T-helper 1 cell treated with Interleukin-12 subunit alpha and Interleukin-12 subunit beta and Interleukin-4 antibody, amounts not matched to agents 30 μg/mL and 1 μg/mL, for 36 hours (primary cell): ENCODE measurements around the gene LUC7L3.

Experiments
- H3K27ac Mint-ChIP-seq: one replicate; pipeline ENCODE4 v1.8.0; 2021; ENCODE audit warnings: mild to moderate bottlenecking, mixed read lengths
- H3K27me3 Mint-ChIP-seq: one replicate; pipeline ENCODE4 v1.8.0; 2021; ENCODE audit warnings: low read depth, mixed read lengths
- H3K36me3 Mint-ChIP-seq: one replicate; pipeline ENCODE4 v1.8.0; 2021; ENCODE audit warnings: low read depth, mixed read lengths
- H3K4me1 Mint-ChIP-seq: one replicate; pipeline ENCODE4 v1.8.0; 2021; ENCODE audit warnings: low read depth, mixed read lengths
- H3K4me3 Mint-ChIP-seq: one replicate; pipeline ENCODE4 v1.8.0; 2021; ENCODE audit warnings: mild to moderate bottlenecking, moderate library complexity, mixed read lengths
- H3K9me3 Mint-ChIP-seq: one replicate; pipeline ENCODE4 v1.8.0; 2021; ENCODE audit warnings: mixed read lengths

LUC7L3 gene

DNA sequence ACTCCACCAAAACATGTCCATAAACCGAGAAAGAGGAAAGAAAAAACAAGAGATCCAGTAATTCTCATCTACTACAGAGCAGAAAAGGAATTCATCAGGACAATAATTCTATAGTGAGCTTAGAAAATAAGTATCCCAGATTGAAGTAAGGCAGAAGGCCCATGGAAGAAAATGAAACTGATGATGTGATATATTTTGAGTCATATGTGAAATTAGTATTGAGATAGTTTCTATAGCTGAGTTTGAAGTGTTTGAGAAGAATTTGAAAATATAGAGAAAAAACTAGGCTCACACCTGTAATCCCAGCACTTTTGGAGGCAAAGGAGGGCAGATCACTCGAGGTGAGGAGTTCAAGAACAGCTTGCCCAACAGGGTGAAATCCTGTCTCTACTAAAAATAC lies 19.7 kb downstream of the LUC7L3 start:
- Mint-ChIP-seq H3K4me1 (peaks cover 25% of the 10 kb centered on the region), H3K4me3 (no peak overlapping the region), H3K9me3 (no peaks in the 10 kb centered on the region), H3K36me3 (peaks cover 42% of the 10 kb centered on the region), H3K27me3 (no peaks in the 10 kb centered on the region), H3K27ac (no peak overlapping the region)

DNA sequence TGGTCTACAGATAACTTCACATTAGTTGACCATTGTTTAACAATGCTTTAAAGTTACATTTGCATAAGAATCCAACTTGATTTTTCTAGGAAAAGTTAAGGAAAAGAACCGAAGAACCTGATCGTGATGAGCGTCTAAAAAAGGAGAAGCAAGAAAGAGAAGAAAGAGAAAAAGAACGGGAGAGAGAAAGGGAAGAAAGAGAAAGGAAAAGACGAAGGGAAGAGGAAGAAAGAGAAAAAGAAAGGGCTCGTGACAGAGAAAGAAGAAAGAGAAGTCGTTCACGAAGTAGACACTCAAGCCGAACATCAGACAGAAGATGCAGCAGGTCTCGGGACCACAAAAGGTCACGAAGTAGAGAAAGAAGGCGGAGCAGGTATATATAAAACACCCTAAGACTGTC lies 26.2 kb downstream of the LUC7L3 start:
- Mint-ChIP-seq H3K9me3 (no peaks in the 10 kb centered on the region), H3K36me3 (peaks cover 64% of the 10 kb centered on the region), H3K27ac (no peak overlapping the region), H3K4me1 (peaks cover 9% of the 10 kb centered on the region), H3K27me3 (no peaks in the 10 kb centered on the region), H3K4me3 (no peak overlapping the region)

- Mint-ChIP-seq H3K4me1 (peaks cover 5% of the 10 kb centered on the region), H3K27me3 (no peaks in the 10 kb centered on the region), H3K4me3 (no peak overlapping the region), H3K9me3 (no peaks in the 10 kb centered on the region), H3K27ac (no peak overlapping the region), H3K36me3 (peaks cover 55% of the 10 kb centered on the region)
Observed at GRCh38 chr17:50749245-50749644, 29.8 kb downstream of the LUC7L3 start.

GRCh38 chr17:50754521-50754920 lies 35.1 kb downstream of the LUC7L3 start:
- peaks cover 33% of the 10 kb centered on the region for H3K36me3 Mint-ChIP-seq
- H3K27ac Mint-ChIP-seq = no peak overlapping the region
- no peak overlapping the region for H3K4me3 Mint-ChIP-seq
- H3K27me3 Mint-ChIP-seq = no peaks in the 10 kb centered on the region
- H3K4me1 Mint-ChIP-seq = no peaks in the 10 kb centered on the region
- H3K9me3 Mint-ChIP-seq = no peaks in the 10 kb centered on the region

DNA sequence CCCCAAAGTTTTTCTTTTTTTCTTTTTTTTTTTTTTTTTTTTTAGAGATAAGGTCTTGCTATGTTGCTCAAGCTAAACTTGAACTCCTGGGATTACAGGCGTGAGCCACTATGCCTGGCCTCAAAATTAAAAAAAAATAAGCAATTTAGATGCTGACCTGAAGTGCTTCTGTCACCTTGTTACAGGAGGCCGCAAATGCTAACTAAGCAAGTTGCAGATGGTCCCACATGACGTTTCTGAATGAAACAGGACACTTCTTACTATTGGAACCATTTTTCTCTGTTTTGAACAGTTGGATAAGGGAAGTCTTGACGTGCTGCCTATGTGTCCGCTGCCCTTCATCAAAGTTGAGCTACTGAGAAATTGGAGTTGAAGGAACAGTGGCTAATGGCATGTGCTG lies 39.1 kb downstream of the LUC7L3 start:
- no peak overlapping the region for H3K27ac Mint-ChIP-seq
- peaks cover 10% of the 10 kb centered on the region for H3K27me3 Mint-ChIP-seq
- peaks cover 15% of the 10 kb centered on the region for H3K36me3 Mint-ChIP-seq

GRCh38 chr17:50758989-50759544 lies 39.7 kb downstream of the LUC7L3 start:
- no peak overlapping the region for H3K4me3 Mint-ChIP-seq
- peaks cover 4% of the 10 kb centered on the region for H3K4me1 Mint-ChIP-seq
- peaks cover 12% of the 10 kb centered on the region for H3K27me3 Mint-ChIP-seq
- H3K9me3 Mint-ChIP-seq = no peaks in the 10 kb centered on the region
- peaks cover 11% of the 10 kb centered on the region for H3K36me3 Mint-ChIP-seq
- H3K27ac Mint-ChIP-seq = no peak overlapping the region

More for the DNA sequence above, 39.1 kb downstream of the LUC7L3 start:
- H3K9me3 Mint-ChIP-seq = no peaks in the 10 kb centered on the region
- no peak overlapping the region for H3K4me3 Mint-ChIP-seq
- peaks cover 3% of the 10 kb centered on the region for H3K4me1 Mint-ChIP-seq

- H3K36me3 Mint-ChIP-seq = no peaks in the 10 kb centered on the region
- H3K27ac Mint-ChIP-seq = no peak overlapping the region
- H3K4me3 Mint-ChIP-seq = no peak overlapping the region
- H3K9me3 Mint-ChIP-seq = no peaks in the 10 kb centered on the region
- H3K4me1 Mint-ChIP-seq = peaks cover 6% of the 10 kb centered on the region
- H3K27me3 Mint-ChIP-seq = peaks cover 25% of the 10 kb centered on the region
Observed at GRCh38 chr17:50762177-50762576, 42.8 kb downstream of the LUC7L3 start.

DNA sequence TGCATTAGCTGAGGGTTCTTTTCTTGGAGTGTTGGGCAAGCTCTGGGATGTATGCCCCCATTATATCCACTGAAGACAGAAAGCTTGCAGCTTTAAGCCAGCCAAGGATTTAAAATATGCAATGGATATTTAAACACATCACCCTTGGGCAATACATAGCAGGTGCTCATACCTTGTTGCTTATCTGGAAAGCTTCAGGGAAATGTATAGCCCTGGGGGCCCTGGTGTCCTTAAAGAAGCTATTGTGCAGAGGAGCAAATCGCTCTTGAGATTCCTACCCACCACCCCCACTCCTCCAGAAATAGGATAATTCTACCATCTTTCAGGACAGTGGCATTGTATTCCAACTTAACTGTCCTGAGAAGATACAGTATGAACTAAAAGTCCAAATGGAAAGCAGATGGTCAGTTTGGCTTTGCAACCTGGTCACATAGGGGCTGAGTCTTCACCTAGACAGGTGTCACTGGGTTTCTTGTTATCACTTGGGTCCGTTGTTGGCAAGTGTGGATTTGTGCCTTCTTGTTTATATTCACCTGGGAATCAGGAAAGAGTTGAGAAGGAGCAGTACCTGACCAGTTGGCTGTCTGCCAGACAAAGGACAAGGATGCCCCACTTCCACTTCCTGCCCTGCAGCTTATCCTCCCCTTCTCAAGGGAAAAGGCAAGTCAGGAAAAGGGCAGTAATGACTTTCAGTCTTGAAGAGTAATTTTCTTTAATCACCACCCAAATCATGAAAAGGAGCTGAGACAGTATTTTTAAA lies 44.5 kb downstream of the LUC7L3 start:
- Mint-ChIP-seq H3K4me1 (peaks cover 7% of the 10 kb centered on the region), H3K9me3 (no peaks in the 10 kb centered on the region), H3K27me3 (peaks cover 28% of the 10 kb centered on the region), H3K4me3 (no peak overlapping the region), H3K27ac (no peak overlapping the region), H3K36me3 (no peaks in the 10 kb centered on the region)

GRCh38 chr17:50764734-50765149 lies 45.3 kb downstream of the LUC7L3 start:
- Mint-ChIP-seq H3K9me3 (no peaks in the 10 kb centered on the region), H3K27ac (no peak overlapping the region)

GRCh38 chr17:50765454-50766221 lies 46.2 kb downstream of the LUC7L3 start:
- Mint-ChIP-seq H3K27me3 (peaks cover 28% of the 10 kb centered on the region), H3K9me3 (no peaks in the 10 kb centered on the region), H3K27ac (no peak overlapping the region), H3K36me3 (no peaks in the 10 kb centered on the region), H3K4me1 (peaks cover 7% of the 10 kb centered on the region), H3K4me3 (no peak overlapping the region)

More at GRCh38 chr17:50764734-50765149, 45.3 kb downstream of the LUC7L3 start:
- H3K4me1 Mint-ChIP-seq = peaks cover 7% of the 10 kb centered on the region
- H3K27me3 Mint-ChIP-seq = peaks cover 28% of the 10 kb centered on the region
- no peaks in the 10 kb centered on the region for H3K36me3 Mint-ChIP-seq
- H3K4me3 Mint-ChIP-seq = no peak overlapping the region

DNA sequence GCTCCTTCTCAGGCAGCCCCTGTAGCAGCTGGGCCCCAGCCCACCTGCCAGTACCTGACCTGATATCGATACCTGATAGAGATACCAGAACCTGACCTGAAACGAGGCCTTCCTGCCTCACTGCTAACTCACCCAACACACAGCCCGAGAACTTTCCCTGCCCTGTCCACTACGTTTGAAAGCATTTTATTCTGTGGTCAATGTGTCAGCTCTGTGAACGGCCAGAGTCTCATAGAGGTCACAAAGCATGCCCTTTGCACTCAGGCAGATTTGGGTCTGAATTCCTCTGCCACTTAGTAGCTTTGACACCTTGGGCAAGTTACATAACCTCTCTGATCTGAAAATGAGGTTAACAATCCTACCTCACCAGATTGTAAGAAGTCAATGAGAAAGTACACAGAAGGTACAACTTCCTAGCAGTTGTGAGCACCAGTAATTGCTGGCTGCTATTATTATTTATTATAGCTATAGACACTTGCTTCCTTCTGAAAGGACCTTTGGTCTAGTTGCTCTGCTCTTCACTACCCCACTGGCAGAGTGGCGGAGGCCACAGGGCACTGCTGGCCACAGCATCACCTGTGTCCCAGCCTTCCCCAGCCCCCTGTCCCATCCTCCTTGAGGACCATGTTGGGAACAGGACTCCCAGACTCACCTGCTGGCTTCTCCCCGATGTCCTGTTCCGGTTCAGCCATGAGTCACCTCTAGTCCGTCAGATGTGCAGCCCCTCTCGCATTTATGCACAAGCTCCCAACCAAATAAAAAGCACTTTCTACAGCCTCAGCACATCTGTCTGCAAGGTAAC lies 47.0 kb downstream of the LUC7L3 start:
- H3K27me3 Mint-ChIP-seq = peaks cover 28% of the 10 kb centered on the region
- H3K9me3 Mint-ChIP-seq = no peaks in the 10 kb centered on the region
- H3K4me3 Mint-ChIP-seq = no peak overlapping the region
- H3K4me1 Mint-ChIP-seq = peaks cover 7% of the 10 kb centered on the region
- H3K36me3 Mint-ChIP-seq = no peaks in the 10 kb centered on the region
- no peak overlapping the region for H3K27ac Mint-ChIP-seq

DNA sequence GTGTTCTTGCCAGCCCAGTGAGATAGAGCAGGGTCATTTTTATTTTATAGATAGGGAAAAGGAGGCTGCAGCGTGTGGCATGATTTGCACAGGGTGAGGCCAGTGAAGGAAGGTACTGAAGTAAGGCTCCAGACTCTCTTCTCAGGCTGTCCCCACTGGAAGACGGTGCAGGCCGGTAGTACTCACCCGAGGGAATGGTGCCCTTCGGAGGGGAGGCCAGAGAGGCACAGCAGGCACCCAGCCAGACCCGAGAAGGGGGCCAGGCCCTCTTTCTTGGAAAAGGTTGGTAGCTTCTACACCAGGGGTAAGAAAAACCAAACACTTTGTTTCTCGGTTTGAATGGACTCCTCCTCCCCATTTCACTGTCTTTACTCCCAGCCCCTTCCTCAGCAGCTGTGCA lies 47.6 kb downstream of the LUC7L3 start:
- Mint-ChIP-seq H3K4me3 (no peak overlapping the region), H3K36me3 (no peaks in the 10 kb centered on the region), H3K9me3 (no peaks in the 10 kb centered on the region), H3K4me1 (peaks cover 7% of the 10 kb centered on the region), H3K27me3 (peaks cover 27% of the 10 kb centered on the region), H3K27ac (no peak overlapping the region)

DNA sequence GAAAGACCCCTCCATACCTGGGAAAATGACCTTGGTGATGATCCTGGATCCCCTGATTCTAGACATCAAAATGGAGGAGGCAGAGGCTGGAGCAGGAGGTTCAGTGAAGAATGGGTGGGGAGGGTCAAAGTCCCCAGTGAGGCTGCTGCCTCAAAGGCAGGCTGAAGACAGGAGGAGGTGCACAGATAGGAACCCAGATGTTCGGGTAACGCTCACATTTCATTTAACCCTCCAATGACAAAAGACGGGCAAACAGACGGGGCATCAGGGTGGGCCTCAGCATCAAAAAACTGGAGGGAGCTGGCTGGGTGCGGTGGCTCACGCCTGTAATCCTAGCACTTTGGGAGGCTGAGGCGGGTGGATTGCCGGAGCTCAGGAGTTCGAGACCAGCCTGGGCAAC lies 48.0 kb downstream of the LUC7L3 start, which contains the start of gene ANKRD40CL:
Gene ANKRD40CL (minus strand): TSS at position 73 of the 400 bp plus-strand sequence. CDS start 605 bp downstream, outside the sequence.
- peaks cover 30% of the 10 kb centered on the region for H3K27me3 Mint-ChIP-seq
- H3K4me3 Mint-ChIP-seq = no peak within 1 kb of the TSS
- H3K27ac Mint-ChIP-seq = no peak within 1 kb of the TSS
- H3K4me1 Mint-ChIP-seq = peaks cover 7% of the 10 kb centered on the region
- no peaks in the 10 kb centered on the region for H3K36me3 Mint-ChIP-seq
- no peaks in the 10 kb centered on the region for H3K9me3 Mint-ChIP-seq

DNA sequence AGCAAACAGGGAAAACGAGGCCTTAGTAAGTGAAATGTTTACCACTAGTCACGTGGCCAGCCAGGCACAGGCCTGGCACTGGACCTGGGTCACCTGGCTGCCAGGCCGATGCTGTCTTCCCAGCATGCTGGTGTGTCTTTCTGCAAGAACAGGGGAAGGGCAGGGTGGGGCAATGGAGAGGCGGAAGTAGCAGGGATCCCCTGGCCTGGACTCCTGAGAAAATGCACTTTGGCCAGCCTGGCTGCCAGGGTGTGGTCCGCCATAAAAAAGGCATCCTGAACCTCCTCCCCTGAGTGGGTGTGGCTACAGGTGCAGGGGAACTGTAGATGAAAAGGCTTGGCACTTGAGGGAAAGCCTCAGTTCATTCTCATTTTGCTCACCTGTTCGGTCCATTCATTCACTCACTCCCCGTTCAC lies 49.0 kb downstream of the LUC7L3 start:
- Mint-ChIP-seq H3K4me1 (peaks cover 4% of the 10 kb centered on the region), H3K4me3 (no peak overlapping the region), H3K36me3 (no peaks in the 10 kb centered on the region), H3K27me3 (peaks cover 26% of the 10 kb centered on the region), H3K27ac (no peak overlapping the region), H3K9me3 (no peaks in the 10 kb centered on the region)
